NOMO-1 treated with dmso at 0.1 percent for 144 hours (cell line): ENCODE results near the gene TSPAN10.
"Not testable (repeated sequence)": the region's sequence is repeated elsewhere in the genome, so short reads cannot be mapped to it uniquely, and the experiment has no call there.

Experiments used
- DNase-seq: peaks from one replicate; lab custom pipeline; 2025; ENCODE audit not compliant: unreplicated experiment; lab: John Stamatoyannopoulos, UW

The TSPAN10 gene

DNA sequence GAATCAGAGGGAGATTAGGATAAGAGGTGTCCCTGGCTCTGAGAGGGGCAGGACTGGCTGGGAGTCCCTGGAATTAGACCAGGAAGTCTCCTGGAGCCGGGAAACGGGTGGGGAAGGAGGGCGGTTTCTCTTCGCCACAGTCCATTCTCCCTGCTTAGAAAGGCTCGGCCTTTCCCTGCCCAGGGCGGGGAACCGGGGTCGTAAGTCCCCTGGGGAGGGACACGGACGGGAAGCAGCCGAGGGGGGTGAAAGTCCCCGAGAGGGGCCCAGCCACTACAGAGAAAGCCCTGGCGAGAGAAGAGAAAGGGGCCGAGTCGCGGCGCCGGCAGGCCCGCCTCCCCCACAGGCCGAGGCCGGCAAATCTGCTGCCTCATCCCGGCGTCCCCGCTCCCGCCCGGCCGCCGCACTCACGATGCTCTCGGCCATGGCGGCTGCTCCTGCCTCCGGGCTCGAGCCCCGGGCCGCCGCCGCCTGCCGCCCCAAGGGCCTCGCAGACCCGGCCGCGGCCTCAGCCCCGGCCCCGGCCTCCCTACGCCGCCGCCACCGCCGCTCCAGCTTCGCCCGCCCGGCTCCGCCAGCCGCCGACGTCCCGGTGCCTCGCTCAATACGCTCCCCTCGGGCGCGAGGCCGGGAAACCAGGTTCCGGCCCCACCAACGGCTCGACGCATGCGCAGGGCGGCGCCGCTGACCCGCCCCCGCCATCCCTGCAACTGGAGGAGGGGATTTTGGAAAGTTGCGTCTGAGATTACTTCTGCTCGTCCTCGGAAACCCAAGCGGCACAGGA, at the start of gene TSPAN10, which contains the start of gene NPLOC4:
Gene TSPAN10, plus strand, starts transcription at position 692 of the 784 bp plus-strand sequence. CDS start 5,217 bp downstream, outside the sequence.
Gene NPLOC4, minus strand, starts transcription at position 608 of the 784 bp plus-strand sequence. Its CDS starts 182 bp downstream, at position 426.
- DNase-seq = peak; percentile 61

DNA sequence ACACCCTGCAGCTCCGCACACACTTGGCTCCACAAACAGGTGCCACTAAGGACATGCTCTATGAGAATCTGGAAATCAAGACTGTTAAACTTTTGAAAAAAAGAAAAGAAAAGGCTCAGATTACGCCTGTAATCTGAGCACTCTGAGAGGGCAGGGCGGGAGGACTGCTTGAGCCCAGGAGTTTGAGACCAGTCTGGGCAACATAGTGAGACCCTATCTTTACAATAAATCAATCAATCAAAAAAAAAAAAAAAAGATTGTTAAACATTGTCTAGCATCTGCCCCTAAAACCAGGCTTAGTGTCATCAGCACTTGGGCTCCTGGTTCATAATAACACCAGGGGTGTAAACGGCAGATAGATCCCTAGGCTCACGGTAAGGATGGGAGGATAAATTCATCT, 47.4 kb upstream of the TSPAN10 start:
- no peak for DNase-seq

GRCh38 chr17:81590121-81590520, 46.9 kb upstream of the TSPAN10 start:
- no peak for DNase-seq

- DNase-seq = no peak
Measured at GRCh38 chr17:81591971-81592370, 45.0 kb upstream of the TSPAN10 start.

- DNase-seq = no peak
Measured at GRCh38 chr17:81593105-81593871, 43.7 kb upstream of the TSPAN10 start.

DNA sequence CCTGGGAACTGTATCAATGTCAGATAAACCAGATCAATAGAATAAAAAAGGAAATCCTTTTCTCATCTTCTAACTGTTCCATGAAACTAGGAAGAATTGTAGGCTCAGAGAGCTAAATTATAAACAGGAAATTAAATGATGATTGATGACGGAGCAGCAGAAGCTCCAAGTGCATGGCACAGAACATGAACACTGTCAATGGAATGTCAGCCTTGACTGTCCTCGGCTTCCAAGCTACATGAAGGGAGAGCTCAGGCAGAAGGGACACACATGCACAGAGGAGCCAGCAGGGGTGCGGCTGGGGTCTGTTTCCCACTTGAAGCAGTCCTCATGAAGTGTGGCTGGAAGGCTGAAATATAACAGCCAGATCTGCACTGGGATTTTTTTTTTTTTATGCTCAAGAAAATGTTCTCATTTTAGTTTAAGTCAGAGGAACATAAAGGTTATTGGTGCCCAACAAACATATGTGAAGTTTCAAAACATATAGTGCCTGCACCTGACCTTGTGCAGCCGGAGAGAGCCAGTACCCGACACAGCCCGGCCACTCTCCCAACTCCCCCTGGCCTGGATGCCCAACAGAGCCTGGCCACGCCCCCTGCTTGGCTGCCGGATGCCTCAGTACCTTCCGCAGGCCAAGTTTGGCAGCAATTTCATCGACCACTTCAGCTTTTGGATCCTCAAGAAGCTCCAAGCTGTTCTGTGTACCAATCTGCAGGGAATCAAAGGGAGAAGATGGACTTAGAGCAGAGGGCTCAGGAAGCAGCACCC, 37.1 kb upstream of the TSPAN10 start:
- no peak for DNase-seq

DNA sequence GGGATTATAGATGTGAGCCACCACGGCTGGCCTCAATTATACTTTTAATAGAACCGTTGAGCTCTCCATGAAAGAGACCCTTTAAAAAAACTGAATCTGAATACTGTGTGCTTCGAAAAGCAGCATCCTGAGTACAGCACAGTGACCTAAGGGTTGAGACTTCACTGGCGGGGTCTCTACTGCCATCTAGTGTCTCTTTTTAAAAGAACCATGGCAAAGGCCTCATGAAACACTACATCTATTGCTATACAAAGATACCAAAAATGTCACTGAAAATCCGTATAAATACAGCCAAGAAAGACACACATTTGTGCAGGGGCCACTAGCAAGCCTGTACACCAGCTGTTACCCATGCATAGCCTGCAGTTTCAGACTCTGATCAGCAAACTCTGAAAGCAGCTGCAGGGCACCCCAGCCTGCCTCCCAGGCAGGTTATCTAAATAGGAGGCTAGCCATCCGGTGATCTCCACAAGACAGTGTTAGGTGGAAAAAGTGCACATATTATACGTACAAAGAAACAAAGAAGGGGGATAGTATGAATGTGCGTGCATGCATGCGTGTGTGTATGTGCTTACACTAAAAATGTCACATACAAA, 35.4 kb upstream of the TSPAN10 start:
- peak; percentile 55 for DNase-seq

GRCh38 chr17:81603846-81604610, 33.0 kb upstream of the TSPAN10 start:
- no peak for DNase-seq

DNA sequence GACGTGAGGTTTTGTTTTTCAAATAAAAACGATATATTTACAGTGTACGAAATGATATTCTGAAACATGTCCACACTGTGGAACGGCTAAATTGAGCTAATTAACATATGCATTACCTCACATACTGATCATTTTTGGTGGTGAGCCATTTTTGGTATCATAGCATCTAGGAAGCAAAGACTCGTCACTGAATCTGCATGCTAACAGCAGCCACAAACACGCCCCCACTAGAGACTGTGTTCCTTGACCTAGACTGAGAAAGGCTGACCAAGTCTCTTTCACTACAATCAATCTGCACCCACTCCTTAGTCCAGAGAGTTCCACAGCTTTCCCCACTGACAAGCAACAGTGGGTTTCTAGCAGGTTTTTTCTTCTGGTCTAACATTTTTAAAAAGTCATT, 29.6 kb upstream of the TSPAN10 start:
- DNase-seq = no peak

- DNase-seq = no peak
Measured at GRCh38 chr17:81608082-81608481, 28.9 kb upstream of the TSPAN10 start.

GRCh38 chr17:81608605-81609004, 28.4 kb upstream of the TSPAN10 start:
- no peak for DNase-seq

DNA sequence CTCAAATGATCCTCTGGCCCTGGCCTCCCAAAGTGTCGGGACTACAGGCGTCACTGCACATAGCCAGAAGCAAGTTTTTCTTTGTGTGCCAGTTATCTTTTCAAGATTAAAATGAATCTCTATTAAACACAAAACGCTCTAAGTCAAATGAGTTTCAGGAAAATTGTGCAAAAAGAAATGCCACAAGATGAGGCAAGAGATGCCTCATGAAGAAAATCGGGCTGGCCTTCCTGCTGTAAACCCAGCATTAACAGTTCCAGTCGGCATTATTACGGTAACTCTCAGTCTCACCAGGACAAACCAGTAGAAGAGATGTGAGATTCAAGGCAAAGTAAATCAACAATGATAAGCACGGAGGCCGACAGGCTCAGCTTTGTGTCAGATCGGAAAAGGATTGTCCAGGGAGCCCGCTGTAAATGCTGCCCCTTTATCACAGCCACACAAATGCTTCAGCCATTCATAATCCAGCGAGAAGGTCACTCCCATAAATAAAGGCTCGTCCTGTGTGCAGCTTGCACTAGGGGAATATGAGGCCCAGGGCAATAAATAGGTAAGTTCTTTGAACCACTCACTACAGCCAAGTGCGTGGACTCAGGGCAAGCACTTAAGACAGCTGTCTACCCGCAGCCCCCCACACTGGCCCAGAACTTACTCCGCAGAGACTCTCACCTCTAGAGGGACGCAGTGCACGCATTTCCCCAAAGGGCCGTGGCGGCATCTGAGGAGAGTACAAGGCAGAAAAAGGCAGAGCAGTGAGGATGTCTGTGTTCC, 27.3 kb upstream of the TSPAN10 start:
- DNase-seq = no peak

GRCh38 chr17:81612172-81612970, 24.6 kb upstream of the TSPAN10 start:
- DNase-seq = no peak

GRCh38 chr17:81615401-81615930, 21.5 kb upstream of the TSPAN10 start:
- no peak for DNase-seq

- no peak for DNase-seq
Measured at GRCh38 chr17:81616877-81617276, 20.1 kb upstream of the TSPAN10 start.

DNA sequence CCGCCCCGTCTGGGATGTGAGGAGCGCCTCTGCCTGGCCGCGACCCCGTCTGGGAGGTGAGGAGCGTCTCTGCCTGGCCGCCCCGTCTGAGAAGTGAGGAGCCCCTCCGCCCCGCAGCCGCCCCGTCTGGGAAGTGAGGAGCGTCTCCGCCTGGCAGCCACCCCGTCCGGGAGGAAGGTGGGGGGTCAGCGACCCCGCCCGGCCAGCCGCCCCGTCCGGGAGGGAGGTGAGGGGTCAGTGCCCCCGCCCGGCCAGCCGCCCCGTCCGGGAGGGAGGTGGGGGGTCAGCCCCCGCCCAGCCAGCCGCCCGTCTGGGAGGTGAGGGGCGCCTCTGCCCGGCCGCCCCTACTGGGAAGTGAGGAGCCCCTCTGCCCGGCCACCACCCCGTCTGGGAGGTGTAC, 18.7 kb upstream of the TSPAN10 start:
- DNase-seq = not testable (repeated sequence)

- DNase-seq = no peak
Measured at GRCh38 chr17:81621494-81622130, 15.4 kb upstream of the TSPAN10 start.

DNA sequence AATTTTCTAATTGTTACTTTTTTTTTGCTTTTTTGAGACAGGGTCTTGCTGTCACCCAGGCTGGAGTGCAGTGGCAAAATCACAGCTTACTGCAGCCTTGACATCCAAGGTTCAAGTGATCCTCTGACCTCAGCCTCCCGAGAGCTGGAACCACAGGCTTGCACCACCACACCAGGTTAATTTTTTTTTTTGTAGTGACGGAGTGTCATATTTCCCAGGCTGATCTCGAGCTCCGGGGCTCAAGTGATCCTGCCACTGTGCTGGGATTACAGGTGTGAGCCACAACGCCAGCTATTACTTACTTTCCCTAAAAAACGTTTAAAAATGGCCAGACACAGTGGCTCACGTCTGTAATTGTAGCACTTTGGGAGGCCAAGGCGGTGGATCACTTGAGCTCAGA, 6.7 kb upstream of the TSPAN10 start:
- DNase-seq = no peak
